GOT3 (cell line): Measurements from ENCODE around the gene C1QTNF8.

Source experiments
- DNase-seq: peaks from one replicate; lab custom pipeline; 2025; ENCODE audit warnings: mixed read lengths; lab: John Stamatoyannopoulos, UW

C1QTNF8 gene

DNA sequence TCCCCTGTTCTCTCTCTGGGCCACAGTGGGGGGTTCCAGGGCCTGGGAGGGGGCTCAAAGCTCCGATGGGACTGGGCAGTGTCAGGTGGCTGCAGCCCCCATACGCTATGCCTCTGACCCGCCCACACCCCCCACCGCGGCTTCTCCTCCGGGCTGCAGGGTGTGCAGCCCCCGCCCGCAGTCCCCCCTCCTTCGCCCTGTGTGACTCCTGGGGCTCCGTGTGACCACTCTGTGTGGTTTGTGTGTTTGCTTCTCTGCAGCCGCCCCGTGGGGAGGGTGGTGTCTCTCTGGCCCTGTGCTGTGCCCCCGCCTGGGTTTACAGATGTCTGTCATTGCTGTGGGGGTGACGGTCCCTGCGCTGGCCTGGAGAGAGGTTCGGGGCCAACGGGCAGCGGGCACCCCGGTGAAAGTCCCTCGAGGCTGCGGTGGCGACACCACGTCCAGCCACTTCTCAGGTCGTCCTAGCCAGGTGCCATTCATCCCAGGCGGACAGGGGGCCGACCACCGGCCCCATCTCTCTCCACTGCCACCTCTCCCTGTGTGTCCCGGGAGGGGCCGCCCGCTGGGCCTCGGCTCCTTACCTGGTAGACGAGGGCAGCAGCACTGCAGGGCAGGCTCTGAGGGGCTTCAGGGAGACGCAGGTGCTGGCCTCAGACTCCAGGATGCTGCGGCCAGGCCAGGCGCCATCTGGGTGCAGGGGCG, 18.0 kb downstream of the C1QTNF8 start:
- no peak for DNase-seq

GRCh38 chr16:1076801-1077576, 19.1 kb downstream of the C1QTNF8 start:
- DNase-seq: no peak

DNA sequence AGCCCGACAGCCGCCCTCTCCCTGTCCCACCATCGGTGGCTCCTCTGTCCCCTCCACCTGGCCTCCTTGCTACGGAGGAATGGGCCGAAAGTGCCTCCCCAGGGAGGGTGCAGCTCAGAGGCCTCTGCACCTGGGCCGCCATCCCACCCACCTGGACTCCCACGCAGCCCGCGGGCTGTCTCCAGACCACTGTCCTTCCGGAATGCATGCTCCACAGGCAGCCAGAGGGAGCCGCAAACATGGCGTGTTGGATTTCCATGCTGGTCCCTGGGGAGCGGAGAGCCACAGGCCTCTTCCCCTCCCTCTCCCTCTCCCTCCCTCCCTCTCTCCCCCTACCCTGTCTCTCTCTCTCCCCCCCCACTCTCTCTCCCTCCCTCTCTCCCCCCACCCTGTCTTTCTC, 20.5 kb downstream of the C1QTNF8 start:
- DNase-seq: no peak

GRCh38 chr16:1074379-1074649, 21.7 kb downstream of the C1QTNF8 start:
- DNase-seq: no peak

DNA sequence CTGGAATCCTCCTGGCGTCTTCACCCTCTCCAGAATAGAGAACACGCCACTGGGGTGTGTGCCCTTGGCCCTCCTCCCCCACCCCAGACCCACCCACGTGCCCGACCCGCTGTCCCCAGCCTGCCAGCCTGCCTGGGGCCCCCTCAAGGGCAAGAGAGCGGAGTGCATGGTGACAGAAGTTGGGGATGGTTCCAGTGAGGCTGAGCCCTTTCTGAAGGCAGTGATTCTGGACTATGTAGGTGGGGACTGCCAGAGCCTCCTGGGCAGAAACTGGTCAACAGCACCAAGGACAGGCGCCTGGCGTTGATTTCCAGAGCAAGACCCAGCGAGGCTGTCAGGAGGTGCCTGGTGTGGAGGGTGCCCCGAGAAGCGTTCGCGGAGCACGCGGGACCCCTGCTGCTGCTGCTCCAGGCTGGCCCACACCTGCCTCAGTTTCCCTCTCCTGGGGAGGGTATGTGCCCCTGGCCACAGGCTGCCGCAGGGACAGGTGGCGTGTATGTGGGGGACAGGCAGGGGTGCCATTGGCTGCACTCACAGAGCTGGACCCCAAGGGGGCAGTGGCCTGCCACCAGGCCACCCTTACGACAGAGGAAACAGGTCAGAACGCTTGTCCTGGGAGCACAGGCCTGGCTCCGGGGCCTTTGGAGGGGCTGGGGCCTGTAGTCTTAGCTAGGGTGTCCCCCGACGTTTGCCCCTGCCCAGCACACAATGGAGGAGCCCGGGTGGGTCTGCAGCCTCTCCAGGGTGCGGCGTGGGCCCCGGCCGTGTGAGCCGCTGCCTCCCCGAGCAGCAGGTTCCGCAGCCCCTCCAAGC, 22.3 kb downstream of the C1QTNF8 start:
- no peak for DNase-seq

GRCh38 chr16:1073262-1073558, 22.8 kb downstream of the C1QTNF8 start:
- DNase-seq: no peak

DNA sequence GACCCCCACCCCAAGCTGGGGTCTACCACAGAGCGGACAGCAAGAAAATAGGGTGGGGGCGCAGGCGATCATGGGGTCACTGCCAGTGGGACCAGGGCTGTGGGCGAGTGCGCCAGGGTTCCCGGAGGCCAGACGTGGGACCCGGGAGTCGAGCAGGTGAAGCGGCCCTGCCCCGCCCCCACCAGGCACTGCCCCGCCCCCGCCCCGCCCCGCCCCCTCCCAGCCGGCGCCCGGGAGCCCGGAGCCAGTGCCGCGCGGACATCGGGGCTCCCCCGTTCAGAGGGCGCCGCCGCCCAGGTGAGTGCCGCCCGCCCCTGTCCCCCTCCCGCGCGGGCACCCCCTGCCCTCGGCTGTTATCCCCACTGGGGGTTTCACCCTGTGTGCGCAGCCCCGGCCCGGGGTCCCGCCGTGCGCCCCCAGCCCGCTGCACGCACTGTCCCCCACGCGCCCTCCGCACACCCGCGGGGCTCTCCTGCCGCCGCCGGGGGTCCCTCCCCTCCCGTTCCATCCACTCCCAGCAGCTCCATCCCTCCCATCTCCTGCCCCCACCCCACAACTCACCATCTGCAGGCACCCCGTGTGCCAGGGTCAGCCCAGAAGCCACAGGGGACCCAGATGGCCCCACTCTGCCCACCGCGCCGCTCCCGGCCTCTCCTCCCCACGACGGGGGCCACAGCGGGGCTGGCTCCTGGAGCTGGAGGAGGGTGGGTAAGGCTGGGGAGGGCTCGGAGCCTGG, 23.4 kb downstream of the C1QTNF8 start, which contains the start of gene SSTR5:
Gene SSTR5, plus strand, starts transcription at position 222 of the 736 bp plus-strand sequence. CDS start 6,122 bp downstream, outside the sequence.
- no peak for DNase-seq

DNA sequence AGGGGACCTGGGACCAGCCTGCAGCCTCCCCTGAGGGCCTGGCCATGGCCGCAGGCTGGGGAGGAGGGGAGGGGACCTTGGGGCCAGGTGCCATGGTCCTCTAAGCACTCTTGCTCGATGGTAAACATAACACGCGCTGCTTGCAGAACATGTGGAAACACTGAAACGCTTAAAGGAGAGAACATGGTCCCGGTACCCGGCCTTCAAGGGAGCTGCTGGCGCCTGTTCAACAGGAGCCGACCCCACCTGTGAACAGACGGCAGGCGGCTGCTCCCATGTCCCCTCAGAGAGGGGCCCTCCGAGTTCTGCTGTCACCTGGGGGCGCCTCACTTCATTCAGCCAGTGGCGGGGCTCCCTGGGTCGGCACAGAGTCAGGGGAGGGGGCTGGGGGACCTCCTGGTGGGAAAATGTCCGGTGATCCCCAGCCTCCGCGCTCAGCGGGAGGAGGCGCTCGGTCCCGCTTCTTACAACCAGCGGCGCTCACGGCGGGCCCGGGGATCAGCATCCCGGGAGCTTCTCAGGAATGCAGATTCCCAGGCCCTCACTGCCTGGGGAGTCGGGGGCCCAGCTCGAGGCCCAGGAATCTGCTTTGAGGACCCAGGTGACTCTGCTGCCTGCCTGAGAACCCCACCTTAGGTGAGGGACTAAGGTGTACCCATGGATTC, 24.4 kb downstream of the C1QTNF8 start:
- no peak for DNase-seq

DNA sequence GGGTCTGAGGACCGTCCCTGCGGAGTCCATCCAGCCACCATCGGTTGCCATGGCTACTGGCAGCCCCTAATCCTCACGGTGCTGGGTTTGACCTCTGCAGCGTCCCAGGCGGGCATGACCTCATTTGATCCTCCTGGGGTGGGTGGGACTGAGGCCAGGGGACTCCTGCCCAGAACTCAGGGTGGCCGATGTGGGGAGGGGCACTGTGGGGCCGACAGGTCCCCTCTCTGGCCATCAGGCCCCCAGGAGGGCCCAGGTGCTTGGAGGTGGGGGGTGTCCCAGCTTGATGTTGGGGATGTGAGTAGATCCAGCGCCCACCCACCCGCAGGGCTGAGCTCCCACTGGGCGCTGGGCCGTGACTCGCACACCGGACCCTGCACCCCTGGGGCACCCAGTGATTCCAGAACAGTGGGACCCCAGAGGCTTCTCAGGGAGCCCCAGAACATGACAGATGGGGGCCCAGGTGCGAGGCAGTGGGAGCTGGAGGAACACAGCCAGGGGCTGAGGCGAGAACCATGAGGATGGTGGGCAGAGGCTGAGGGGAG, 25.1 kb downstream of the C1QTNF8 start:
- no peak for DNase-seq

DNA sequence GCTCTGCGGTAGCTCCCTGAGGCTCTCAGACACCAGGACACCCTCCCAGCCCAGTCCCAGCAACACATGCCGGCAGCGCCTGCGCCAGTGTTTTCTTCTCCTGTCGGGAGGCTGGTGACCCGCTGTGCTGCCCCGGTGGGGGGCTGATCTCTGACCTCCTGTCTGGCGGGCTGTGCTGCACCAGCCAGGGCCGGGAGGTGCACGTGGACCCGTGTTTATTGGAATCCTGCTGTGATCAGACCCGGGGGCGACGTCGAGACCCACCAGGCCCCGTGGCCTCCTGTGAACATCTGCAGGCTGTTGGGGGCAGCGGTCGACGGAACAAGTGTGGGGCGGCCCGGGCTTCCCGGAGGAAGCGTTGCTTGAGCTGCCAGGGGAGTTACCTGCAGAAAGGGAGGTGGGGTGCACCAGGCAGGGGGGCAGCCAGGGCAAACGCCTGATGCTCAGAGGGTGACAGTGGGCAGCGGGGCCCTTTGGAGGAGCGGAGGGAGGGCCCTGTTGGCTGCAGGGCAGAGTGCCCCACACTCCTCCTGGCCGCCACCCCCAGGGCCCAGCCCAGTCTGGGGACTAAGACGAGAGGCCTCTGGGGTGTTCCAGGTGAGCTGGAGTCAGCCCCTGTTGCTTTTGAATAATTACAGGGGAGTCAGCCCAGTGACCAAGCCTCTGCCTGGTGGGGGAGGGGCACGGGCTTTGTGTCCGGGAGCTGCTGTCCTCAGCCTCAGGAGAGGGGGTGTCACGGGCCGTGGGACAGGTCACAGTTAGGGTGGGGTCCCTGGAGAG, 25.8 kb downstream of the C1QTNF8 start:
- no peak for DNase-seq

DNA sequence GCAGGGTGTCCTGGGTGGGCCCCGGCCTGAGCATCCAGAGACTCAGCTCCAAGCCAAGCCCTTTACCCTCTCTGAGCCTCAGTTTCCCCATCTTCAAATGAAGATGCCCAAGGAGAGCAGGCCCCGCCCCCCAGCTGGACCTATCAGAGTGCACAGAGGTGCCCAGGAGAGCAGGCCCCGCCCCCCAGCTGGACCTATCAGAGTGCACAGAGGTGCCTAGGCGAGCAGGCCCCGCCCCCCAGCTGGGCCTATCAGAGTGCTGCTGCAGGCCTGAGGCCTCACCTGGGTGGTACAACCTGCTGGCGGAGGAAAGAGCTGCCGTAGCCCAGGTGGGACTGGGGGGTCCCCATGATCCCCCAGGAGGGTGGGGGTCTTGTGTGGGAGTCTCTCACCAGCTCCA, 26.9 kb downstream of the C1QTNF8 start:
- DNase-seq: no peak

DNA sequence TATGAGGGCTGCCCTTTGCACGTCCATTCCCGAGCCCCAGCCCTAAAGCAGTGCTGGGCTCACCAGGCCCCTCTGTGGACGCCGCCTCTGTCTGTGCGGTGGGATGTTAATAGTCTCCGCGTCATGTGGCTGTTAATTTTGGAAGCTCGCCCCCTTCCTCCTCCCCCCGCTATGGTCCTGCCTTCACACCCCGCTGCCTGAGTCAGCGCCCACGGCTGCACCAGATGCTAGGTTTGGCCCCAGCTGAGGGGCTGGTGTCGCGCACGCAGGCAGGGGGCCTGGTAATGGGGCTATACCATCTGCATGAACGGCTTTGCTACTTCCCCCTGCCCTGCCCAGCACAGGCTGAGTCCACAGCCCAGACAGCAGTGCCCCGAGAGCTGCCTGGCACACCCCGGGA, 27.6 kb downstream of the C1QTNF8 start:
- DNase-seq: no peak

DNA sequence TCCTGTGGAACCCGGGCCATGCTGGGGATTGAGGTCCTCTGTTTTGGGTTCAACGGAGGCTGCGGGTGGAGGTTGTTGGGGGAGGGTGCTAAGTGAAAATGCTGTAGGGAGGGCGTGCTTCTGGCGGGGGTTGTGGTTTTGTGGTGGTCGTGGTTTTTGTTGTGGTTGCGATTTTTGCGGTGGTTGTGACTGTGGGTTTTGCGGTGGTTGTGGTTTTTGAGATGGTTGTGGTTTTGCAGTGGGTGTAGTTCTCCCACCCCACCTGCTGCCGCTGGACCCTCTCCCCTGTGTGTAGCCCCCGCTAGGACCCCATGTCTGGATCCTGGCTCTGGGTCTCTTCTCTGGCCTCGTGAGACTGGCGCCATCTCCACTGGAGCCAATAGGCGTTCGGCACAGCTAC, 28.4 kb downstream of the C1QTNF8 start:
- no peak for DNase-seq

GRCh38 chr16:1066584-1067172, 29.4 kb downstream of the C1QTNF8 start:
- no peak for DNase-seq

GRCh38 chr16:1065469-1066128, 30.4 kb downstream of the C1QTNF8 start:
- DNase-seq: no peak

DNA sequence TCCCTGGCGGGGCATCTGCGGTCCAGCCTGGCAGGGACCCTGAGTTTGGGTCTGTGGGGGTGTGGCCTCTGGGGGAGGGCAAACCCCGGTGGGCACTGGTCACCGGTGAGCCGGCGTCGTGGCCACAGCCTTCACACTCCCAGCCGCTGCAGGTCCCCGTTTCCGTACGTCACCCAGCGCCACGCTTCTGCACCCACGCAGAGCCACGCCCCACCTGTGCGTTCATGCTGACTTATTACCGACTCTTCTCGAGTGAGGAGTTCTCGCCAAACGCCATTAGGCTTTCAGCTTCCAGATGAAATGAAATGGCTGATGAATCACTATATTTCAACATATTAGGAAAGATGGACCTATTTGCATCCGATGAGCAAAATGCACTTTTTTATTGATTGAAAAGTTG, 32.3 kb downstream of the C1QTNF8 start:
- DNase-seq: no peak

- DNase-seq: no peak
These were observed 33.1 kb downstream of the C1QTNF8 start for GRCh38 chr16:1062895-1063294.

DNA sequence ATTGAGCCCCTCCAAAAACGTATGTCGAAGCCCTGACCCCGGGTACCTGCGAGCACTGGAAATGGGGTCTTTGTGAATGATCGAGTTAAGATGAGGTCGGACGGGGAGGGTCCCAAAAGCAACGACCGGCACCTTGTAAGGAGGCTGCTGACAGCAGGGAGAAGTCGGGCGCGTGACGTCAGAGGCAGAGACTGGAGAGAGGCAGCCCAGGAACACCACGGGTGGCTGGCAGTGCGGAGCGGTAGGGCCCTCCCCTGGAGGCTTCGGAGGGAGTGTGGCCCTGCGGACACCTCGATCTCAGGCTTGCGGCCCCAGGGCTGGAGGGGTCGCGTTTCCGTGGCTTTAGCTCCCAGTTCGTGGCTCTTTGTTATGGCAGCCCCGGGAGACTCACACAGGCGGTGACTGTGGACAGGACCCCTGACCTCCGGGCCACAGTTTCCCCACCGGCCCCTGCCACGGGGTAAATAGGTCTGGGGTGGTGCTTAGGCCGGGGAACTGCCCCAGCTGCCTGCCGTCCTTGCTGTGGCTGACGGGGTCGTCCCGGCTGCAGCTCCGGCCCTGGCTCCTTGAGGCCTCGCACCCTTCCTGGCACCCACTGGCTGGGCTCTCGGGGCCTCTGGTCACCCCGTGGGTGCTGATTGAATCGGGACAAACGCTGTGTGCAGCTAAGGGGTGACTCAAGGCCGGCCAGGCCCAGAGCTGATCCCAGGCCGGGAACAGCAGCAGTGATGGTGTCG, 34.1 kb downstream of the C1QTNF8 start:
- no peak for DNase-seq
